Activated T-helper 2 cell treated with anti-CD3 and anti-CD28 coated beads, Interferon-gamma antibody, Interleukin-2, Interleukin-4, amounts not matched to agents 10 μg/mL and 5 μg/mL and 100 μg/mL, durations not matched to agents 14 hours and 24 hours and 36 hours (primary cell): ENCODE measurements around the gene KIF26B. TPM values are rescaled to one million over a fixed set of nuclear protein-coding genes. Genes with fewer than 3 reads are reported as not detected.

Experiments
- DNase-seq: peaks from one replicate; pipeline ENCODE4 v3.0.0; 2021; ENCODE audit warnings: low spot score
- H3K27ac Mint-ChIP-seq: one replicate; pipeline ENCODE4 v1.8.0; 2021; ENCODE audit warnings: mixed read lengths
- H3K27me3 Mint-ChIP-seq: one replicate; pipeline ENCODE4 v1.8.0; 2021; ENCODE audit warnings: low read depth, mixed read lengths
- H3K36me3 Mint-ChIP-seq: one replicate; pipeline ENCODE4 v1.8.0; 2021; ENCODE audit warnings: low read depth, mixed read lengths
- H3K4me1 Mint-ChIP-seq: one replicate; pipeline ENCODE4 v1.8.0; 2021; ENCODE audit warnings: low read depth, mixed read lengths
- H3K4me3 Mint-ChIP-seq: one replicate; pipeline ENCODE4 v1.8.0; 2021; ENCODE audit warnings: low read depth, mild to moderate bottlenecking, moderate library complexity, mixed read lengths
- H3K9me3 Mint-ChIP-seq: one replicate; pipeline ENCODE4 v1.8.0; 2021; ENCODE audit warnings: mixed read lengths
- intact Hi-C: fragments of 100-400 bp; cut with micrococcal nuclease; formaldehyde crosslinking; loops from one replicate; pipeline ENCODE4 v1.15.1; 2023
- total RNA-seq: library from RNA; stranded (reverse); gene quantifications from 2 replicates; pipeline ENCODE4 v1.2.3, GENCODE V29; 2022

Gene KIF26B
- total RNA-seq, 1 donor from 2014 or later = 0.37 TPM

DNA sequence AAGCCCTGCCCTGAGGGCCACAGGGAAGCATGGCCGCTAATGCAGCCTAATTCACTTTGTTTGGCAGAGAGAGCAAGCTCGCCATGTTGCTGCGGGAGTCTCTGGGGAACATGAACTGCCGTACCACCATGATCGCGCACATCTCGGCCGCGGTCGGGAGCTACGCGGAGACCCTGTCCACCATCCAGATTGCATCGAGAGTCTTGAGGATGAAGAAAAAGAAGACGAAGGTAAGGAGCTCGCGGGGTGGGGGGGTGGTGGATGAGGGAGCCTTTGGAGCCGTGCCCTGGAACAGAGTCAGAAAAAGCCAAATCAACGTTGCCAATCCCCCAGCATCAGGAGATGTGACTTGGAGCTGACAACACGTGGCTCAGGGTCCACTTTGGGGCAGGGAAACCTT, 529.4 kb downstream of the KIF26B start:
- no peak for DNase-seq
- intact Hi-C loops = no loop called here
- Mint-ChIP-seq H3K27ac (no peak overlapping the region), H3K27me3 (no peaks in the 10 kb centered on the region), H3K4me3 (no peak overlapping the region), H3K4me1 (no peaks in the 10 kb centered on the region), H3K9me3 (no peaks in the 10 kb centered on the region), H3K36me3 (no peaks in the 10 kb centered on the region)

- Mint-ChIP-seq H3K4me1 (no peaks in the 10 kb centered on the region), H3K27ac (no peak overlapping the region), H3K9me3 (no peaks in the 10 kb centered on the region), H3K4me3 (no peak overlapping the region), H3K27me3 (no peaks in the 10 kb centered on the region), H3K36me3 (no peaks in the 10 kb centered on the region)
- intact Hi-C loops = no loop called here
- DNase-seq = no peak
Measured at GRCh38 chr1:245684571-245684970, 529.8 kb downstream of the KIF26B start.

GRCh38 chr1:245685111-245685810, 530.5 kb downstream of the KIF26B start:
- Mint-ChIP-seq H3K4me1 (no peaks in the 10 kb centered on the region), H3K4me3 (no peak overlapping the region), H3K36me3 (no peaks in the 10 kb centered on the region), H3K27ac (no peak overlapping the region), H3K27me3 (no peaks in the 10 kb centered on the region), H3K9me3 (no peaks in the 10 kb centered on the region)
- DNase-seq = no peak
- intact Hi-C loops = no loop called here

DNA sequence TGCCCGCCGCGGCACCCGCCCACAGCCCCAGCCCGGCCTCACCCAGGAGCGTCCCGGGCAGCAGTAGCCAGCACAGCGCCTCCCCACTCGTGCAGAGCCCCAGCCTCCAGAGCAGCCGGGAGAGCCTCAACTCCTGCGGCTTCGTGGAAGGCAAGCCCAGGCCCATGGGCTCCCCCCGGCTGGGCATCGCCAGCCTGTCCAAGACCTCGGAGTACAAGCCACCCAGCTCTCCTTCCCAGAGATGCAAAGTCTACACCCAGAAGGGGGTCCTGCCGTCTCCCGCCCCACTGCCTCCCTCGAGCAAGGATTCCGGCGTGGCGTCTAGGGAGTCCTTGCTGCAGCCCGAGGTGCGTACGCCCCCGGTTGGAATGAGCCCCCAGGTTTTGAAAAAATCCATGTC, 531.2 kb downstream of the KIF26B start:
- no peak overlapping the region for H3K27ac Mint-ChIP-seq
- no peaks in the 10 kb centered on the region for H3K4me1 Mint-ChIP-seq
- intact Hi-C loops = no loop called here
- H3K4me3 Mint-ChIP-seq = no peak overlapping the region
- H3K36me3 Mint-ChIP-seq = no peaks in the 10 kb centered on the region
- H3K27me3 Mint-ChIP-seq = peaks cover 2% of the 10 kb centered on the region
- DNase-seq = no peak
- no peaks in the 10 kb centered on the region for H3K9me3 Mint-ChIP-seq

DNA sequence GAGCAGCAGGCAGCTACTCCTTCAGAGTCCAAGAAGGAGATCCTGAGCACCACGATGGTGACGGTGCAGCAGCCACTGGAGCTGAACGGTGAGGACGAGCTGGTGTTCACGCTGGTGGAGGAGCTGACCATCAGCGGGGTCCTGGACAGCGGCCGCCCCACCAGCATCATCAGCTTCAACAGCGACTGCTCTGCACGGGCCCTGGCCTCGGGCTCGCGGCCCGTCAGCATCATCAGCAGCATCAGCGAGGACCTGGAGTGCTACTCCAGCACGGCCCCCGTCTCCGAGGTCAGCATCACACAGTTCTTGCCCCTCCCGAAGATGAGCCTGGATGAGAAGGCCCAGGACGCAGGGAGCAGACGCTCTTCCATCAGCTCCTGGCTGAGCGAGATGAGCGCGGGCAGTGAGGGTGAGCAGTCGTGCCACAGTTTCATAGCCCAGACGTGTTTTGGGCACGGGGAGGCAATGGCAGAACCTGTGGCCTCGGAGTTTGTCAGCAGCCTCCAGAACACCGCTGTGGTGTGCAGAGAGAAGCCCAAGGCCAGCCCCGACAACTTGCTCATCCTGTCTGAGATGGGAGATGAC, 531.8 kb downstream of the KIF26B start:
- Mint-ChIP-seq H3K4me1 (no peaks in the 10 kb centered on the region), H3K27me3 (peaks cover 2% of the 10 kb centered on the region), H3K9me3 (no peaks in the 10 kb centered on the region), H3K4me3 (no peak overlapping the region), H3K36me3 (no peaks in the 10 kb centered on the region), H3K27ac (no peak overlapping the region)
- DNase-seq = no peak
- intact Hi-C loops = no loop called here

DNA sequence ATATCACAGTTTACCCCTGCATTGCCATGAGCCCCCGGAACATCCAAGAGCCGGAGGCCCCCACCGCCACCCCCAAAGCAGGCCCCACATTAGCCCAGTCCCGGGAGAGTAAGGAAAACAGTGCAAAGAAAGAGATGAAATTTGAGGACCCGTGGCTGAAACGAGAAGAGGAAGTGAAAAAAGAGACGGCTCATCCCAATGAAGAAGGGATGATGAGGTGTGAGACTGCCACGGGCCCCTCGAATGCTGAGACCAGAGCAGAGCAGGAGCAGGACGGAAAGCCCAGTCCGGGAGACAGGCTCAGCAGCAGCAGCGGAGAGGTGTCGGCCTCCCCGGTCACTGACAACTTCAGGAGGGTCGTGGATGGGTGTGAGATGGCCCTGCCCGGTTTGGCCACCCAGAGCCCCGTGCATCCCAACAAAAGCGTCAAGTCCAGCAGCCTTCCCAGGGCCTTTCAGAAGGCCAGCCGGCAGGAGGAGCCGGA, 532.4 kb downstream of the KIF26B start:
- Mint-ChIP-seq H3K9me3 (no peaks in the 10 kb centered on the region), H3K4me1 (no peaks in the 10 kb centered on the region), H3K27me3 (peaks cover 2% of the 10 kb centered on the region), H3K4me3 (no peak overlapping the region), H3K27ac (no peak overlapping the region), H3K36me3 (no peaks in the 10 kb centered on the region)
- no peak for DNase-seq
- intact Hi-C loops = no loop called here

DNA sequence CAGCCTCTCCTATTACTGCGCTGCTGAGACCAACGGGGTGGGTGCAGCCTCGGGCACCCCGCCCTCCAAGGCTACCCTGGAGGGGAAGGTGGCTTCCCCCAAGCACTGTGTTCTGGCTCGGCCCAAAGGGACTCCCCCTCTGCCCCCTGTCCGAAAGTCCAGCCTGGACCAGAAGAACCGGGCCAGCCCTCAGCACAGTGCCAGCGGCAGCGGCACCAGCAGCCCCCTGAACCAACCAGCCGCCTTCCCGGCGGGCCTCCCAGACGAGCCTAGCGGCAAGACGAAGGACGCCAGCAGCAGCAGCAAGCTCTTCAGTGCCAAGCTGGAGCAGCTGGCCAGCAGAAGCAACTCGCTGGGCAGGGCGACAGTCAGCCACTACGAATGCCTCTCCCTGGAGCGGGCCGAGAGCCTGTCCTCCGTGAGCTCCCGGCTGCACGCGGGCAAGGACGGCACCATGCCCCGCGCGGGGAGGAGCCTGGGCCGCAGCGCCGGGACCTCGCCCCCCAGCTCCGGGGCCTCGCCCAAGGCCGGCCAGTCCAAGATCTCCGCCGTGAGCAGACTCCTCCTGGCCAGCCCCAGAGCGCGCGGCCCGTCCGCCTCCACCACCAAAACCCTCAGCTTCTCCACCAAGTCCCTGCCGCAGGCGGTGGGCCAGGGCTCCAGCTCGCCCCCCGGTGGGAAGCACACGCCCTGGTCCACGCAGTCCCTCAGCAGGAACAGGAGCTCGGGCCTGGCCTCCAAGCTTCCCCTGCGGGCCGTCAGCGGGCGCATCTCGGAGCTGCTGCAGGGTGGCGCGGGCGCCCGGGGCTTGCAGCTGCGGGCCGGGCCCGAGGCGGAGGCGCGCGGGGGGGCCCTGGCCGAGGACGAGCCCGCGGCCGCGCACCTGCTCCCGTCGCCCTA, 533.1 kb downstream of the KIF26B start:
- intact Hi-C loops = no loop called here
- Mint-ChIP-seq H3K4me3 (no peak overlapping the region), H3K9me3 (no peaks in the 10 kb centered on the region), H3K27me3 (peaks cover 2% of the 10 kb centered on the region), H3K27ac (no peak overlapping the region), H3K36me3 (no peaks in the 10 kb centered on the region), H3K4me1 (no peaks in the 10 kb centered on the region)
- no peak for DNase-seq

DNA sequence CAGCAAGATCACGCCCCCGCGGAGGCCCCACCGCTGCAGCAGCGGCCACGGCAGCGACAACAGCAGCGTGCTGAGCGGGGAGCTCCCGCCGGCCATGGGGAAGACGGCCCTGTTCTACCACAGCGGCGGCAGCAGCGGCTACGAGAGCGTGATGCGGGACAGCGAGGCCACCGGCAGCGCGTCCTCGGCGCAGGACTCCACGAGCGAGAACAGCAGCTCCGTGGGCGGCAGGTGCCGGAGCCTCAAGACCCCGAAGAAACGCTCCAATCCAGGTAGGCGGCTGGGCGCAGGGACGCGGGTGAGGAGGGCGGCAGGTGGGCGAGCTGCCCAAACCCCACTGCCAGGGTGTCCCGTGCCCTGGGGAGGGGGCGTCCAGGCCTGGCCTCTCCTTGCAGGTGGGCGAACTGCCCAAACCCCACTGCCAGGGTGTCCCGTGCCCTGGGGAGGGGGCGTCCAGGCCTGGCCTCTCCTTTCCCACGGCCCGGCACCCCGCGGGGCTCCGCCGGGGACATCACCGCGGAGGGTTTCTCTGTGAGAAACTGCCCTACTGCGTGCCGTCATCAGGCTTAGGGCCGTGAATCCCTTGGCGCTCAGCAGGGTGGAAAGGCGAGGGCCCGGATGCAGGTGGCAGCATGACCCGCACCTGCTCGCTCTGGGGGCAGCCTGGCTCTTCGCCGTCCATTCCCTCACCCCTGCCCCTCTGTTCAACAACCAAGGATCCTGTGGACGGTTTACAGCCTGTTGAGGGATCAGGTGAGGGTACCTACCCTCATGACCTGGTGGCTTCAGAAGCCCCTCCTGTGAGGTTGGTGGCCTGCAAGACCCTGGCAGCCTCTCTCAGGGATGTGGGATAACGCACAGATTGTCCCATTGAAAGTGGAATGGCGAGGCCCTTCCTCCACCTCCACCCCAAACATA, 534.0 kb downstream of the KIF26B start:
- intact Hi-C loops = no loop called here
- H3K27ac Mint-ChIP-seq = no peak overlapping the region

GRCh38 chr1:245690156-245690690, 535.4 kb downstream of the KIF26B start:
- no peak overlapping the region for H3K27ac Mint-ChIP-seq
- peaks cover 2% of the 10 kb centered on the region for H3K27me3 Mint-ChIP-seq
- no peaks in the 10 kb centered on the region for H3K9me3 Mint-ChIP-seq
- H3K36me3 Mint-ChIP-seq = no peaks in the 10 kb centered on the region
- intact Hi-C loops = no loop called here
- DNase-seq = no peak
- no peaks in the 10 kb centered on the region for H3K4me1 Mint-ChIP-seq
- H3K4me3 Mint-ChIP-seq = no peak overlapping the region

More for the DNA sequence above, 534.0 kb downstream of the KIF26B start:
- H3K27me3 Mint-ChIP-seq = peaks cover 2% of the 10 kb centered on the region
- H3K36me3 Mint-ChIP-seq = no peaks in the 10 kb centered on the region
- no peaks in the 10 kb centered on the region for H3K9me3 Mint-ChIP-seq
- no peak overlapping the region for H3K4me3 Mint-ChIP-seq
- H3K4me1 Mint-ChIP-seq = no peaks in the 10 kb centered on the region
- no peak for DNase-seq

- no peaks in the 10 kb centered on the region for H3K36me3 Mint-ChIP-seq
- DNase-seq = no peak
- H3K4me1 Mint-ChIP-seq = no peaks in the 10 kb centered on the region
Measured at GRCh38 chr1:245690946-245691541, 536.3 kb downstream of the KIF26B start.

DNA sequence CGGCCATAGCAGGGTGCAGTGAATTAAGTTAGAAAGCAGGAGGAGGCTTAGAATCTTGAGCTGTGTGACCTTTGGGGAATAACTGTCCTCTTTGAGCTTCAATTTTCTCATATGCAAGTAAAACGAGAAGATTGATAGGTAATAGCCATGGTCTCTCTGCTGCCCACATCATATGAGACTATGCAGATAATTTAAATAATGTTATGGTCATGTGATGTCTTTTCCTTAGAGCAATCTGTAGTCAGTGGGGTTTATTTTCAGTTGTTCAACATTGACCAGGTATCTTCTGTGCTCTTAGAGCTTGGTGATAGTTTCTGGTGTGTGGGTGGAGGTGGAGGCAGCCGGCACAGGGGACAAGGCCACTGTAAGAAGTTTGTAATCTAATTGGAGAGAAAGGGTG, 537.1 kb downstream of the KIF26B start:
- Mint-ChIP-seq H3K27me3 (peaks cover 2% of the 10 kb centered on the region), H3K9me3 (no peaks in the 10 kb centered on the region), H3K27ac (no peak overlapping the region)

More at GRCh38 chr1:245690946-245691541, 536.3 kb downstream of the KIF26B start:
- intact Hi-C loops = no loop called here
- no peak overlapping the region for H3K27ac Mint-ChIP-seq
- no peak overlapping the region for H3K4me3 Mint-ChIP-seq
- no peaks in the 10 kb centered on the region for H3K9me3 Mint-ChIP-seq
- peaks cover 2% of the 10 kb centered on the region for H3K27me3 Mint-ChIP-seq

GRCh38 chr1:245692318-245692717, 537.5 kb downstream of the KIF26B start:
- Mint-ChIP-seq H3K4me1 (no peaks in the 10 kb centered on the region), H3K9me3 (no peaks in the 10 kb centered on the region), H3K4me3 (no peak overlapping the region), H3K27me3 (peaks cover 2% of the 10 kb centered on the region), H3K36me3 (no peaks in the 10 kb centered on the region), H3K27ac (no peak overlapping the region)
- no peak for DNase-seq
- intact Hi-C loops = no loop called here

More for the DNA sequence above, 537.1 kb downstream of the KIF26B start:
- DNase-seq = no peak
- H3K4me1 Mint-ChIP-seq = no peaks in the 10 kb centered on the region
- intact Hi-C loops = no loop called here
- no peak overlapping the region for H3K4me3 Mint-ChIP-seq
- no peaks in the 10 kb centered on the region for H3K36me3 Mint-ChIP-seq
